GM10266 (cell line): Measurements from ENCODE around the gene SRSF9.

ENCODE experiments used
- DNase-seq: peaks from one replicate; pipeline ENCODE4 v3.0.0; 2012; ENCODE audit errors: extremely low spot score
- CTCF ChIP-seq: IDR thresholded peaks from 2 replicates; pipeline ENCODE4 v1.5.1; 2012; ENCODE audit warnings: mild to moderate bottlenecking, low read depth; ENCODE audit not compliant: control insufficient read depth, insufficient read depth; ENCODE audit errors: missing control alignments

Gene SRSF9

GRCh38 chr12:120413901-120414695 is 55.5 kb downstream of the SRSF9 start:
- DNase-seq: no peak
- TF ChIP-seq CTCF: no peak

GRCh38 chr12:120412421-120412820 is 57.1 kb downstream of the SRSF9 start:
- TF ChIP-seq CTCF: no peak
- DNase-seq: no peak
